Measurements from ENCODE around the gene NCOA6.

Gene NCOA6

GRCh38 chr20:34774886-34775285, 50.6 kb downstream of the NCOA6 start:
- Histone ChIP-seq H3K36me3 (ENCODE audit: insufficient read depth, low read length) (peaks cover 63% of the 10 kb centered on the region), H3K4me2 (ENCODE audit: insufficient read depth, low read length) (no peak overlapping the region), H3K9me3 (ENCODE audit: insufficient read depth, low read length, severe bottlenecking) (no peaks in the 10 kb centered on the region), H3K4me3 (ENCODE audit: low read depth in 1 of 2, low read length in 2 of 2) (no peak overlapping the region), H4K20me1 (ENCODE audit: insufficient read depth, low read length) (no peaks in the 10 kb centered on the region), H2AFZ (ENCODE audit: low read depth, low read length) (no peak overlapping the region), H3K79me2 (ENCODE audit: insufficient read depth, low read length) (no peaks in the 10 kb centered on the region), H3K27ac (ENCODE audit: low read length) (no peak overlapping the region), H3K9ac (ENCODE audit: low read depth, low read length) (no peak overlapping the region), H3K27me3 (ENCODE audit: insufficient read depth, low read length, poor library complexity) (no peaks in the 10 kb centered on the region), H3K4me1 (ENCODE audit: insufficient read depth, low read length) (no peaks in the 10 kb centered on the region)
- ATAC-seq (ENCODE audit: insufficient read depth, low read depth), result no peak
- TF ChIP-seq CTCF (IDR thresholded peaks at IDR 0.05; ENCODE audit: borderline replicate concordance, extremely low read depth, low read length, poor library complexity, severe bottlenecking), result no peak
- TF ChIP-seq EZH2 (IDR thresholded peaks at IDR 0.05; ENCODE audit: borderline replicate concordance, low read depth, low read length, severe bottlenecking), result no peak
- DNase-seq, result no peak

- Histone ChIP-seq H3K4me3 (ENCODE audit: low read depth in 1 of 2, low read length in 2 of 2) (no peak overlapping the region), H4K20me1 (ENCODE audit: insufficient read depth, low read length) (no peaks in the 10 kb centered on the region), H3K27me3 (ENCODE audit: insufficient read depth, low read length, poor library complexity) (no peaks in the 10 kb centered on the region), H3K27ac (ENCODE audit: low read length) (no peak overlapping the region), H2AFZ (ENCODE audit: low read depth, low read length) (no peak overlapping the region), H3K36me3 (ENCODE audit: insufficient read depth, low read length) (peaks cover 60% of the 10 kb centered on the region), H3K4me1 (ENCODE audit: insufficient read depth, low read length) (no peaks in the 10 kb centered on the region), H3K79me2 (ENCODE audit: insufficient read depth, low read length) (no peaks in the 10 kb centered on the region), H3K9me3 (ENCODE audit: insufficient read depth, low read length, severe bottlenecking) (no peaks in the 10 kb centered on the region), H3K4me2 (ENCODE audit: insufficient read depth, low read length) (no peak overlapping the region), H3K9ac (ENCODE audit: low read depth, low read length) (no peak overlapping the region)
- DNase-seq (no peak), ATAC-seq (ENCODE audit: insufficient read depth, low read depth) (no peak)
- TF ChIP-seq CTCF (IDR thresholded peaks at IDR 0.05; ENCODE audit: borderline replicate concordance, extremely low read depth, low read length, poor library complexity, severe bottlenecking) (no peak), EZH2 (IDR thresholded peaks at IDR 0.05; ENCODE audit: borderline replicate concordance, low read depth, low read length, severe bottlenecking) (no peak)
Measured at GRCh38 chr20:34774449-34774848, 51.0 kb downstream of the NCOA6 start.

GRCh38 chr20:34773726-34774125, 51.7 kb downstream of the NCOA6 start:
- ATAC-seq (ENCODE audit: insufficient read depth, low read depth) (no peak), DNase-seq (no peak)
- no peak overlapping the region for H3K4me3 ChIP-seq (ENCODE audit: low read depth in 1 of 2, low read length in 2 of 2)
- H3K9me3 ChIP-seq (ENCODE audit: insufficient read depth, low read length, severe bottlenecking), result no peaks in the 10 kb centered on the region
- H3K79me2 ChIP-seq (ENCODE audit: insufficient read depth, low read length), result no peaks in the 10 kb centered on the region
- H3K36me3 ChIP-seq (ENCODE audit: insufficient read depth, low read length), result peaks cover 62% of the 10 kb centered on the region
- H4K20me1 ChIP-seq (ENCODE audit: insufficient read depth, low read length), result no peaks in the 10 kb centered on the region
- no peak overlapping the region for H3K4me2 ChIP-seq (ENCODE audit: insufficient read depth, low read length)
- no peak overlapping the region for H2AFZ ChIP-seq (ENCODE audit: low read depth, low read length)
- no peak overlapping the region for H3K27ac ChIP-seq (ENCODE audit: low read length)
- no peak overlapping the region for H3K9ac ChIP-seq (ENCODE audit: low read depth, low read length)
- H3K27me3 ChIP-seq (ENCODE audit: insufficient read depth, low read length, poor library complexity), result no peaks in the 10 kb centered on the region
- H3K4me1 ChIP-seq (ENCODE audit: insufficient read depth, low read length), result no peaks in the 10 kb centered on the region
- TF ChIP-seq CTCF (IDR thresholded peaks at IDR 0.05; ENCODE audit: borderline replicate concordance, extremely low read depth, low read length, poor library complexity, severe bottlenecking), result no peak

- DNase-seq (no peak), ATAC-seq (ENCODE audit: insufficient read depth, low read depth) (no peak)
- H2AFZ ChIP-seq (ENCODE audit: low read depth, low read length), result no peak overlapping the region
- H4K20me1 ChIP-seq (ENCODE audit: insufficient read depth, low read length), result no peaks in the 10 kb centered on the region
- peaks cover 74% of the 10 kb centered on the region for H3K36me3 ChIP-seq (ENCODE audit: insufficient read depth, low read length)
- H3K27me3 ChIP-seq (ENCODE audit: insufficient read depth, low read length, poor library complexity), result no peaks in the 10 kb centered on the region
- no peaks in the 10 kb centered on the region for H3K4me1 ChIP-seq (ENCODE audit: insufficient read depth, low read length)
- H3K79me2 ChIP-seq (ENCODE audit: insufficient read depth, low read length), result no peaks in the 10 kb centered on the region
- no peak overlapping the region for H3K9ac ChIP-seq (ENCODE audit: low read depth, low read length)
- TF ChIP-seq CTCF (IDR thresholded peaks at IDR 0.05; ENCODE audit: borderline replicate concordance, extremely low read depth, low read length, poor library complexity, severe bottlenecking) (no peak), EZH2 (IDR thresholded peaks at IDR 0.05; ENCODE audit: borderline replicate concordance, low read depth, low read length, severe bottlenecking) (no peak)
- H3K27ac ChIP-seq (ENCODE audit: low read length), result no peak overlapping the region
- no peaks in the 10 kb centered on the region for H3K9me3 ChIP-seq (ENCODE audit: insufficient read depth, low read length, severe bottlenecking)
- H3K4me3 ChIP-seq (ENCODE audit: low read depth in 1 of 2, low read length in 2 of 2), result no peak overlapping the region
- H3K4me2 ChIP-seq (ENCODE audit: insufficient read depth, low read length), result no peak overlapping the region
Measured at GRCh38 chr20:34772437-34772836, 53.0 kb downstream of the NCOA6 start.

Measured in DND-41 (cell line).